ENCODE data around the gene A4GNT. TPM values are rescaled to one million over a fixed set of nuclear protein-coding genes. Genes with fewer than 3 reads are reported as not detected.
A peak's percentile ranks its signal among the peaks of the same experiment; 100 is the strongest.
"Not testable (repeated sequence)": the region's sequence is repeated elsewhere in the genome, so short reads cannot be mapped to it uniquely, and the experiment has no call there.

Gene A4GNT
- total and polyA plus RNA-seq, 5 donors, result not detected

- intact Hi-C loops (cut with DNase I), result no loop called here
- Histone ChIP-seq H3K4me1 (ENCODE audit: control insufficient read depth, insufficient read depth, low read length) (no peaks in the 10 kb centered on the region), H3K27me3 (ENCODE audit: control insufficient read depth, insufficient read depth) (no peaks in the 10 kb centered on the region), H3K4me3 (ENCODE audit: low read length) (no peak overlapping the region), H3K9me3 (ENCODE audit: control insufficient read depth, low read length) (no peaks in the 10 kb centered on the region), H3K27ac (ENCODE audit: low read length) (no peak overlapping the region)
- DNase-seq (no peak), ATAC-seq (no peak)
- WGBS, result 83% methylated on average over 12 of the region's 12 CpGs
These were observed 34.7 kb downstream of the A4GNT start for GRCh38 chr3:138097192-138098172.

- no peak for ATAC-seq
- intact Hi-C loops (cut with DNase I), result no loop called here
- no peaks in the 10 kb centered on the region for H3K9me3 ChIP-seq (ENCODE audit: control insufficient read depth, low read length)
- H3K27me3 ChIP-seq (ENCODE audit: control insufficient read depth, insufficient read depth), result no peaks in the 10 kb centered on the region
- no peak overlapping the region for H3K27ac ChIP-seq (ENCODE audit: low read length)
- WGBS, result 48% methylated on average over 2 of the region's 2 CpGs
- DNase-seq, result no peak
- H3K4me3 ChIP-seq (ENCODE audit: low read length), result no peak overlapping the region
- H3K4me1 ChIP-seq (ENCODE audit: control insufficient read depth, insufficient read depth, low read length), result no peaks in the 10 kb centered on the region
These were observed 38.5 kb downstream of the A4GNT start for GRCh38 chr3:138093721-138094120.

GRCh38 chr3:138092023-138092422 is 40.2 kb downstream of the A4GNT start:
- intact Hi-C loops (cut with DNase I), result no loop called here
- H3K27ac ChIP-seq (ENCODE audit: low read length), result no peak overlapping the region
- 72% methylated on average over 2 of the region's 2 CpGs for WGBS
- ATAC-seq, result no peak
- H3K9me3 ChIP-seq (ENCODE audit: control insufficient read depth, low read length), result no peaks in the 10 kb centered on the region
- no peaks in the 10 kb centered on the region for H3K4me1 ChIP-seq (ENCODE audit: control insufficient read depth, insufficient read depth, low read length)
- no peak for DNase-seq
- H3K4me3 ChIP-seq (ENCODE audit: low read length), result no peak overlapping the region
- H3K27me3 ChIP-seq (ENCODE audit: control insufficient read depth, insufficient read depth), result no peaks in the 10 kb centered on the region

GRCh38 chr3:138089091-138089490 is 43.1 kb downstream of the A4GNT start:
- Histone ChIP-seq H3K27me3 (ENCODE audit: control insufficient read depth, insufficient read depth) (no peaks in the 10 kb centered on the region), H3K4me1 (ENCODE audit: control insufficient read depth, insufficient read depth, low read length) (no peaks in the 10 kb centered on the region), H3K4me3 (ENCODE audit: low read length) (no peak overlapping the region), H3K27ac (ENCODE audit: low read length) (no peak overlapping the region), H3K9me3 (ENCODE audit: control insufficient read depth, low read length) (no peaks in the 10 kb centered on the region)
- WGBS, result 84% methylated on average over 3 of the region's 3 CpGs
- no peak for DNase-seq
- intact Hi-C loops (cut with DNase I), result no loop called here
- no peak for ATAC-seq

GRCh38 chr3:138085745-138086144 is 46.4 kb downstream of the A4GNT start:
- H3K4me3 ChIP-seq (ENCODE audit: low read length); H3K4me1 ChIP-seq (ENCODE audit: control insufficient read depth, insufficient read depth, low read length); DNase-seq; H3K9me3 ChIP-seq (ENCODE audit: control insufficient read depth, low read length); intact Hi-C loops (cut with DNase I); ATAC-seq; H3K27me3 ChIP-seq (ENCODE audit: control insufficient read depth, insufficient read depth); H3K27ac ChIP-seq (ENCODE audit: low read length): not testable (repeated sequence)
- WGBS, result 98% methylated on average over 1 of the region's 3 CpGs

- H3K27me3 ChIP-seq (ENCODE audit: control insufficient read depth, insufficient read depth), result no peaks in the 10 kb centered on the region
- H3K27ac ChIP-seq (ENCODE audit: low read length), result no peak overlapping the region
- H3K4me1 ChIP-seq (ENCODE audit: control insufficient read depth, insufficient read depth, low read length), result no peaks in the 10 kb centered on the region
- H3K9me3 ChIP-seq (ENCODE audit: control insufficient read depth, low read length), result no peaks in the 10 kb centered on the region
- DNase-seq (no peak), ATAC-seq (no peak)
- no peak overlapping the region for H3K4me3 ChIP-seq (ENCODE audit: low read length)
- intact Hi-C loops (cut with DNase I), result no loop called here
These were observed 48.0 kb downstream of the A4GNT start for GRCh38 chr3:138084196-138084595.

GRCh38 chr3:138082992-138083386 is 49.2 kb downstream of the A4GNT start:
- H3K27me3 ChIP-seq (ENCODE audit: control insufficient read depth, insufficient read depth), result no peaks in the 10 kb centered on the region
- H3K27ac ChIP-seq (ENCODE audit: low read length), result no peak overlapping the region
- H3K9me3 ChIP-seq (ENCODE audit: control insufficient read depth, low read length), result no peaks in the 10 kb centered on the region
- ATAC-seq (no peak), DNase-seq (no peak)
- no peaks in the 10 kb centered on the region for H3K4me1 ChIP-seq (ENCODE audit: control insufficient read depth, insufficient read depth, low read length)
- no peak overlapping the region for H3K4me3 ChIP-seq (ENCODE audit: low read length)
- intact Hi-C loops (cut with DNase I), result no loop called here

GRCh38 chr3:138082085-138082991 is 49.9 kb downstream of the A4GNT start:
- WGBS, result 47% methylated on average over 8 of the region's 8 CpGs
- Histone ChIP-seq H3K9me3 (ENCODE audit: control insufficient read depth, low read length) (no peaks in the 10 kb centered on the region), H3K27me3 (ENCODE audit: control insufficient read depth, insufficient read depth) (no peaks in the 10 kb centered on the region), H3K27ac (ENCODE audit: low read length) (peak overlapping the region; percentile 31), H3K4me3 (ENCODE audit: low read length) (no peak overlapping the region), H3K4me1 (ENCODE audit: control insufficient read depth, insufficient read depth, low read length) (no peaks in the 10 kb centered on the region)
- peak; percentile 75 to 80 for ATAC-seq
- peak in 1 of 3 donors; percentile 61 for DNase-seq
- intact Hi-C loops (cut with DNase I), result no loop called here

GRCh38 chr3:138081371-138082084 is 50.7 kb downstream of the A4GNT start:
- no peak overlapping the region for H3K27ac ChIP-seq (ENCODE audit: low read length)
- no peaks in the 10 kb centered on the region for H3K27me3 ChIP-seq (ENCODE audit: control insufficient read depth, insufficient read depth)
- ATAC-seq (peak; percentile 53 to 68), DNase-seq (no peak)
- intact Hi-C loops (cut with DNase I), result no loop called here
- no peaks in the 10 kb centered on the region for H3K9me3 ChIP-seq (ENCODE audit: control insufficient read depth, low read length)
- H3K4me1 ChIP-seq (ENCODE audit: control insufficient read depth, insufficient read depth, low read length), result no peaks in the 10 kb centered on the region
- H3K4me3 ChIP-seq (ENCODE audit: low read length), result no peak overlapping the region
- 70% methylated on average over 5 of the region's 5 CpGs for WGBS

- DNase-seq (no peak), ATAC-seq (no peak)
- Histone ChIP-seq H3K4me1 (ENCODE audit: control insufficient read depth, insufficient read depth, low read length) (no peaks in the 10 kb centered on the region), H3K27me3 (ENCODE audit: control insufficient read depth, insufficient read depth) (no peaks in the 10 kb centered on the region), H3K4me3 (ENCODE audit: low read length) (no peak overlapping the region), H3K27ac (ENCODE audit: low read length) (no peak overlapping the region), H3K9me3 (ENCODE audit: control insufficient read depth, low read length) (no peaks in the 10 kb centered on the region)
- intact Hi-C loops (cut with DNase I), result no loop called here
- 88% methylated on average over 5 of the region's 5 CpGs for WGBS
These were observed 52.3 kb downstream of the A4GNT start for GRCh38 chr3:138079901-138080300.

Data from right cardiac atrium (tissue), 5 donors.